Peyer's patch (tissue), 4 donors: ENCODE measurements around the gene DMD.

Source experiments
- POLR2A ChIP-seq, 2 donors: fragments of 450-650 bp; IDR thresholded peaks; one replicate each; pipeline ENCODE4 v1.5.1; 2017; ENCODE audit warnings: antibody characterized with exemption in 2 of 2, mild to moderate bottlenecking in 2 of 2, moderate library complexity in 2 of 2
- TF ChIP-seq, protein P1 (sequence below), 6 experiments: fragments of 450-650 bp in 4 of 6; fragments of 200-600 bp in 2 of 6; sonication (generic) in 1 of 6; IDR thresholded peaks; one replicate each; pipeline ENCODE4 v1.5.1; 2017 to 2019; ENCODE audit warnings: antibody characterized with exemption in 6 of 6, mild to moderate bottlenecking in 3 of 6, moderate library complexity in 1 of 6

DNA sequence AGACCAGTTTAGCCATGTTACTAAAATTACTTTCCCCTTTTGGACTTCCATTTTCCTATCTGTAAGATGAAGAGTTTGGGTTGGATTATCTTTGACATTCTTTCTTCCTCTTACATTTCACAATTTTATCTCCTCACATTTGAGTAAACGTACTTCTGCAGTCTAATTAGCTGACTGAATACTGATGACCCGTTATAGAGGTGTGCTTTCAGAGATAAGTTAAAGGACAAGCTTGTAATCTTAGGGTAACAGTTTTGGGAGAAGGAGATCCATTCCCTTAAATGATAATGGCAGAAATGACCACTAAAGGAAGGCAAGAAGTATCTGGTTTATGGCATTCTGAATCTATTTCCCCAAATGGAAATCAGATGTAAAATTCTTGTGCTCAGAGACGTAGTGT lies 1916.9 kb downstream of the DMD start:
- no peak for TF ChIP-seq POLR2A (IDR thresholded peaks at IDR 0.05)
- TF ChIP-seq, protein P1, sequence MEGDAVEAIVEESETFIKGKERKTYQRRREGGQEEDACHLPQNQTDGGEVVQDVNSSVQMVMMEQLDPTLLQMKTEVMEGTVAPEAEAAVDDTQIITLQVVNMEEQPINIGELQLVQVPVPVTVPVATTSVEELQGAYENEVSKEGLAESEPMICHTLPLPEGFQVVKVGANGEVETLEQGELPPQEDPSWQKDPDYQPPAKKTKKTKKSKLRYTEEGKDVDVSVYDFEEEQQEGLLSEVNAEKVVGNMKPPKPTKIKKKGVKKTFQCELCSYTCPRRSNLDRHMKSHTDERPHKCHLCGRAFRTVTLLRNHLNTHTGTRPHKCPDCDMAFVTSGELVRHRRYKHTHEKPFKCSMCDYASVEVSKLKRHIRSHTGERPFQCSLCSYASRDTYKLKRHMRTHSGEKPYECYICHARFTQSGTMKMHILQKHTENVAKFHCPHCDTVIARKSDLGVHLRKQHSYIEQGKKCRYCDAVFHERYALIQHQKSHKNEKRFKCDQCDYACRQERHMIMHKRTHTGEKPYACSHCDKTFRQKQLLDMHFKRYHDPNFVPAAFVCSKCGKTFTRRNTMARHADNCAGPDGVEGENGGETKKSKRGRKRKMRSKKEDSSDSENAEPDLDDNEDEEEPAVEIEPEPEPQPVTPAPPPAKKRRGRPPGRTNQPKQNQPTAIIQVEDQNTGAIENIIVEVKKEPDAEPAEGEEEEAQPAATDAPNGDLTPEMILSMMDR (IDR thresholded peaks at IDR 0.05), result no peak
